ENCODE measurements around the gene MAP7.
"Not testable (repeated sequence)": the region's sequence is repeated elsewhere in the genome, so short reads cannot be mapped to it uniquely, and the experiment has no call there.

The MAP7 gene

GRCh38 chr6:136317021-136317694 lies 233.1 kb downstream of the MAP7 start:
- DNase-seq (ENCODE audit: low spot score): peak; percentile 45
- TF ChIP-seq CTCF (IDR thresholded peaks at IDR 0.05; ENCODE audit: extremely low read depth, insufficient read depth, missing control alignments): peak; percentile 81
- in situ Hi-C loops (cut with MboI; ENCODE audit: low pct_unique_long_range_greater_than_20kb, low sequenced_read_pairs, unreplicated experiment): no loop called here

GRCh38 chr6:136315594-136315993 lies 234.6 kb downstream of the MAP7 start:
- no peak for TF ChIP-seq CTCF (IDR thresholded peaks at IDR 0.05; ENCODE audit: extremely low read depth, insufficient read depth, missing control alignments)
- no peak for DNase-seq (ENCODE audit: low spot score)
- in situ Hi-C loops (cut with MboI; ENCODE audit: low pct_unique_long_range_greater_than_20kb, low sequenced_read_pairs, unreplicated experiment): no loop called here

- TF ChIP-seq CTCF (IDR thresholded peaks at IDR 0.05; ENCODE audit: extremely low read depth, insufficient read depth, missing control alignments): no peak
- in situ Hi-C loops (cut with MboI; ENCODE audit: low pct_unique_long_range_greater_than_20kb, low sequenced_read_pairs, unreplicated experiment): no loop called here
- no peak for DNase-seq (ENCODE audit: low spot score)
These were observed 237.2 kb downstream of the MAP7 start for GRCh38 chr6:136312975-136313374.

- no peak for TF ChIP-seq CTCF (IDR thresholded peaks at IDR 0.05; ENCODE audit: extremely low read depth, insufficient read depth, missing control alignments)
These were observed 240.4 kb downstream of the MAP7 start for GRCh38 chr6:136309729-136310311.

GRCh38 chr6:136309171-136309570 lies 241.1 kb downstream of the MAP7 start:
- in situ Hi-C loops (cut with MboI; ENCODE audit: low pct_unique_long_range_greater_than_20kb, low sequenced_read_pairs, unreplicated experiment): no loop called here
- no peak for DNase-seq (ENCODE audit: low spot score)
- TF ChIP-seq CTCF (IDR thresholded peaks at IDR 0.05; ENCODE audit: extremely low read depth, insufficient read depth, missing control alignments): no peak

More at GRCh38 chr6:136309729-136310311, 240.4 kb downstream of the MAP7 start:
- in situ Hi-C loops (cut with MboI; ENCODE audit: low pct_unique_long_range_greater_than_20kb, low sequenced_read_pairs, unreplicated experiment): no loop called here
- no peak for DNase-seq (ENCODE audit: low spot score)

- in situ Hi-C loops (cut with MboI; ENCODE audit: low pct_unique_long_range_greater_than_20kb, low sequenced_read_pairs, unreplicated experiment); DNase-seq (ENCODE audit: low spot score): not testable (repeated sequence)
These were observed 241.8 kb downstream of the MAP7 start for GRCh38 chr6:136308469-136308868.

- in situ Hi-C loops (cut with MboI; ENCODE audit: low pct_unique_long_range_greater_than_20kb, low sequenced_read_pairs, unreplicated experiment): no loop called here
- no peak for DNase-seq (ENCODE audit: low spot score)
- no peak for TF ChIP-seq CTCF (IDR thresholded peaks at IDR 0.05; ENCODE audit: extremely low read depth, insufficient read depth, missing control alignments)
These were observed 242.9 kb downstream of the MAP7 start for GRCh38 chr6:136307351-136307750.

Data from GM13977 (cell line).